ACC112 (cell line): ENCODE measurements around the gene GAGE12J.
"Not testable (repeated sequence)": the region's sequence is repeated elsewhere in the genome, so short reads cannot be mapped to it uniquely, and the experiment has no call there.

Source experiments
- H2AFZ ChIP-seq: fragments of 200-600 bp; sonication (generic); one replicate; pipeline ENCODE4 v1.6.0; 2017; ENCODE audit warnings: antibody characterized with exemption, low read length; ENCODE audit not compliant: unreplicated experiment
- H3K27ac ChIP-seq: fragments of 200-600 bp; sonication (generic); 2 replicates; pipeline ENCODE4 v1.5.1; 2014; ENCODE audit warnings: low read depth, mild to moderate bottlenecking, antibody characterized with exemption, low read length, moderate library complexity
- H3K27me3 ChIP-seq: fragments of 200-600 bp; sonication (generic); 2 replicates; pipeline ENCODE4 v1.6.1; 2014; ENCODE audit warnings: mild to moderate bottlenecking, antibody characterized with exemption, low read length, moderate library complexity, mixed read lengths; ENCODE audit not compliant: insufficient read depth
- H3K36me3 ChIP-seq: fragments of 200-600 bp; sonication (generic); 2 replicates; pipeline ENCODE4 v1.6.1; 2016; ENCODE audit warnings: mild to moderate bottlenecking, antibody characterized with exemption, low read length, moderate library complexity, mixed read lengths; ENCODE audit not compliant: insufficient read depth
- H3K4me1 ChIP-seq: fragments of 200-600 bp; sonication (generic); one replicate; pipeline ENCODE4 v1.6.1; 2016; ENCODE audit warnings: low read length, mixed read lengths; ENCODE audit not compliant: insufficient read depth, unreplicated experiment, control insufficient read depth
- H3K4me3 ChIP-seq: fragments of 200-600 bp; sonication (generic); 2 replicates; pipeline ENCODE4 v1.5.1; 2014; ENCODE audit warnings: mild to moderate bottlenecking, low read depth, low read length
- H3K79me2 ChIP-seq: fragments of 200-600 bp; sonication (generic); one replicate; pipeline ENCODE4 v1.6.0; 2016; ENCODE audit warnings: low read length; ENCODE audit not compliant: control insufficient read depth, unreplicated experiment, insufficient read depth

The GAGE12J gene

DNA sequence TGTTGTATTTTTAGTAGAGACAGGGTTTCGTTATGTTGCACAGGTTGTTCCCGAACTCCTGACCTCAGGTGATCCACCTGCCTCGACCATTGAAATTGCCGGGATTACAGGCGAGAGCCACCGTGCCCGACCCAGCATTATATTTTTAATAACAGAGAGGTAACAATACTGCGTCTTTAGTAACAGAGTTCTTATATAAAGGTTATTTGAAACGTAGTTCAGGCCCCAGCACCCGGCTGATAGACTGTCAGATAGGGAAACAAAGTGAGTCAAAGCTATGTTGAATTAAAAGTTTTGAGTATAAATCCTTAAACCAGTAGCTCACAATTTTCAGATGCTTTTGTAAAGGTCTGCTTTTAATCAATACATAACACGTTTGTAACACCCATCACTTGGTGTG is 24.3 kb downstream of the GAGE12J start:
- not testable (repeated sequence) for H2AFZ ChIP-seq

More for the DNA sequence above, 24.3 kb downstream of the GAGE12J start:
- H3K27ac ChIP-seq, H3K36me3 ChIP-seq, H3K4me3 ChIP-seq, H3K4me1 ChIP-seq, H3K27me3 ChIP-seq, H3K79me2 ChIP-seq: not testable (repeated sequence)
